GM19328 (cell line): ENCODE data around the gene PNMT.
"Not testable (repeated sequence)": the region's sequence is repeated elsewhere in the genome, so short reads cannot be mapped to it uniquely, and the experiment has no call there.

Source experiments
- ATAC-seq: cut with Tn5 transposase; IDR thresholded peaks from one replicate; pipeline ENCODE4 v1.9.1; 2021; ENCODE audit warnings: mild to moderate bottlenecking, moderate library complexity; ENCODE audit not compliant: unreplicated experiment

Gene PNMT

GRCh38 chr17:39683295-39683939 is 15.2 kb downstream of the PNMT start:
- ATAC-seq, result no peak

GRCh38 chr17:39684369-39685192 is 16.3 kb downstream of the PNMT start:
- ATAC-seq, result no peak

- ATAC-seq, result no peak
These were observed 18.9 kb downstream of the PNMT start for GRCh38 chr17:39687101-39687545.

- ATAC-seq, result peak; percentile 84
These were observed 19.6 kb downstream of the PNMT start, which contains the start of gene PGAP3 for GRCh38 chr17:39687546-39688474. Gene PGAP3, minus strand, starts transcription at chr17:39688057. Its CDS starts 43 bp downstream, at chr17:39688014.

GRCh38 chr17:39688475-39688835 is 20.2 kb downstream of the PNMT start:
- ATAC-seq, result no peak

DNA sequence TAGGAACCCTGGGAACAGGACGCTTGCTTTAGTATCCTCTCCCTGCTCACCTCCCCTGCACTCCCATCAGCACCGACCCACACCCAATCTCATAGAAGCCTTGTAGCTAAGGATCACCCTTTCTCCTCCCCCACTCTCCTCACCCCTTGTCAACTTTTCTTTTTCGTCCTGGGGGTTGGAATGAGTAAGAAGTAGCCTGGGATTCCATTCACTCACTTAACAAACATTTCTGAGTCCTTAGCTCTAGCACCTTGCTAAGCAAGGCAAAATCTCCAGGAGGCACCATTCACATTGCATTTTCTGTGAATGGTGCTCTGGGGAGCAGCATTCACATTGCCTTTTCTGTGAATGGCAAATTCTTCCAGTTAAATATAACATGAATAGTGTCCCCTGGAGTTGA is 20.7 kb downstream of the PNMT start:
- ATAC-seq, result no peak

DNA sequence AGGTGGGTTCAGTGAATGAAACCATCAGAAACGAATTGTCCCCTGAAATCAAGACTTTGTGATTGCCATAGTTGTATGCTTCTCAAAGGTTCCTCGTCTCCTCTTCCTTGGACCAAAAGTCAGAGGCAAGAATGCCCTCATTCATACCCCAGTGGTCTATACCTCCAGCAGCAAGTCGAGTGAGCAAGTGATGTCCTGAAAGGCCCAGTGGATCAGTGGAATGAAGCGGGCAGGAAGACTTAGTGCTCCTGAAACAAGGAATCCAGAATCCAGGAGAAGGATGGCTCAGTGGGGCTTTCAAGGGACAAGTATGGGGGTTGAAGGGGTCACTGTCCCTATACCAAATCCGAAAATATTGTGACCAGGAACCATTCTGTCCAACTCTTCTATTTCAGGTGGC is 26.3 kb downstream of the PNMT start:
- ATAC-seq, result no peak

GRCh38 chr17:39695089-39695474 is 26.8 kb downstream of the PNMT start:
- ATAC-seq, result no peak

DNA sequence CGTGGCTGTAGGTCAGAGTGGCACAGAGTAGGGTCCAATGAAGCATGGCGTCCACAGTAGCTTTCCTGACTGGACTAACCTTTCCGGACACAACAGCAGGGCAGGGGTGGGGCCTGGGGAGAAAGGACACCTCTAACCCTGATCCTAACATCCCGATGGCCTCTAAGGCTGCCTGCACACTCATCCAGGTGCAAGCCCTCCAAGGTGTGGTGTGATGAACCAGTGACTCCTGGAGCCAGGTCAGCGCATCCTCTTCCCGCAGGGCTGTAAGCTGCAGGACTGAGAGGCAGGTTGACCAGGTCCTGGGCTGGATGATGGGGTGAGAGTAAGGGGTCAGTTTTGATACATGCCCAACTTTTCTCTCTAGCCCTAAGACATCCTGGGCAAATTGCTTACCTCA is 28.5 kb downstream of the PNMT start:
- ATAC-seq, result no peak

DNA sequence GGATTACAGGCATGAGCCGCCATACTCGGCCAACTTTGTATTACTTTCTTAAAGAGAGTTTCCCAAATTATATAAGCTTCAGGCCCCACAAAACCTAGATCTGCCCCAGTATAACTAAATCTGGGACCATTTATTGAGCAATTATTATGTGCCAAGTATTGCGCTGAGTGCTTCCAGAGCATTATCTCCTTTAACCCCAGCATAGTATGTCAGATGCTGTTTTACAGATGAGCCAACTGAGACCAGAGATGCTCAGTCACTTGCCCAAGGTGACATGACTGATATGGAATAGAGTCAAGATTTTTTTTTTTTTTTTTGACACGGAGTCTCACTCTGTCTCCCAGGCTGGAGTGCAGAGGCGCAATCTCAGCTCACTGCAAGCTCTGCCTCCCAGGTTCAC is 29.7 kb downstream of the PNMT start:
- no peak for ATAC-seq

DNA sequence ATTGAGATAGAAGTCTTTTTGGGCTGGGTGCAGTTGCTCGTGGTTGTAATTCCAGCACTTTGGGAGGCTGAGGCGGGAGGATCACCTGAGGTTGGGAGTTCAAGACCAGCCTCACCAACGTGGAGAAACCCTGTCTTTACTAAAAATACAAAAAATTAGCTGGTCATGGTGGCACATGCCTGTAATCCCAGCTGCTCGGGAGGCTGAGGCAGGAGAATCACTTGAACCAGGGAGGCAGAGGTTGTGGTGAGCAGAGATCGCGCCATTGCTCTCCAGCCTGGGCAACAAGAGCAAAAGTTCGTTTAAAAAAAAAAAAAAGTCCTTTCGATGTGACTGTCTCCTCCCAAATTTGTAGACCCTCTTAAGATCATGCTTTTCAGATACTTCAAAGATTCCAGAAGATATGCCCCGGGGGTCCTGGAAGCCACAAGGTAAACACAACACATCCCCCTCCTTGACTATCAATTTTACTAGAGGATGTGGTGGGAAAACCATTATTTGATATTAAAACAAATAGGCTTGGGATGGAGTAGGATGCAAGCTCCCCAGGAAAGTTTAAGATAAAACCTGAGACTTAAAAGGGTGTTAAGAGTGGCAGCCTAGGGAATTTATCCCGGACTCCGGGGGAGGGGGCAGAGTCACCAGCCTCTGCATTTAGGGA is 31.0 kb downstream of the PNMT start:
- ATAC-seq, result not testable (repeated sequence)

- no peak for ATAC-seq
These were observed 31.5 kb downstream of the PNMT start, which contains the start of gene ERBB2 for GRCh38 chr17:39699818-39700147. Gene ERBB2, plus strand, starts transcription at chr17:39700064. Its CDS starts 175 bp downstream, at chr17:39700239.

- ATAC-seq, result no peak
These were observed 32.1 kb downstream of the PNMT start for GRCh38 chr17:39700148-39700987.

GRCh38 chr17:39701012-39701783 is 32.9 kb downstream of the PNMT start:
- no peak for ATAC-seq

DNA sequence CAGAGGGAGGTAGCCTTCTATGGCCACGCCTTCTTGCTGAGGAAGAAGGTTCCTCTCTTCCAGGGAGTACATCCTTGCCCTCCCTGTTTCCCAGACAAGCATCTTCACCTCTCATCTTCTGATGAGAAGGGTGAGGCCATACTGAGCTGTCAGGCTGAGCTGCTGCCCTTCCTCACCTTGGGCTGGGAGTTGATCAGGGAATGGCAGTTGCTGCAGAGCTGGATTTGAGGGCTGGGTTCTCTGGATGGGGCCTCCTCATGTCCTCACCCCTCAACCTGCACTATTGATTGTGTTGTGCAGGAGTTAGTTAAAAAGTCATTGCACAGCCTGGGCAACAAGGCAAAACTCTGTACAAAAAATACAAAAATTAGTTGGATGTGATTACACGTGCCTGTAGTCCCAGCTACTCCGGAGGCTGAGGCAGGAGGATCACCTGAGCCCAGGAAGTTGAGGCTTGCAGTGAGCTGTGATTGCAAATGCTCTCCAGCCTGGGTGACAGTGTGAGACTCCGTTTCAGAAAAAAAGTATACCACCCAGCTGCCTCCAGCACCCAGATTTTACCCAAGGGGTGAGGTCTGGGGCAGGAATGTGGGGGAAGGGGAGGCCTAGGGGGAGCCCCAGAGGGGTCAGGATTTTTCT is 33.6 kb downstream of the PNMT start:
- no peak for ATAC-seq

DNA sequence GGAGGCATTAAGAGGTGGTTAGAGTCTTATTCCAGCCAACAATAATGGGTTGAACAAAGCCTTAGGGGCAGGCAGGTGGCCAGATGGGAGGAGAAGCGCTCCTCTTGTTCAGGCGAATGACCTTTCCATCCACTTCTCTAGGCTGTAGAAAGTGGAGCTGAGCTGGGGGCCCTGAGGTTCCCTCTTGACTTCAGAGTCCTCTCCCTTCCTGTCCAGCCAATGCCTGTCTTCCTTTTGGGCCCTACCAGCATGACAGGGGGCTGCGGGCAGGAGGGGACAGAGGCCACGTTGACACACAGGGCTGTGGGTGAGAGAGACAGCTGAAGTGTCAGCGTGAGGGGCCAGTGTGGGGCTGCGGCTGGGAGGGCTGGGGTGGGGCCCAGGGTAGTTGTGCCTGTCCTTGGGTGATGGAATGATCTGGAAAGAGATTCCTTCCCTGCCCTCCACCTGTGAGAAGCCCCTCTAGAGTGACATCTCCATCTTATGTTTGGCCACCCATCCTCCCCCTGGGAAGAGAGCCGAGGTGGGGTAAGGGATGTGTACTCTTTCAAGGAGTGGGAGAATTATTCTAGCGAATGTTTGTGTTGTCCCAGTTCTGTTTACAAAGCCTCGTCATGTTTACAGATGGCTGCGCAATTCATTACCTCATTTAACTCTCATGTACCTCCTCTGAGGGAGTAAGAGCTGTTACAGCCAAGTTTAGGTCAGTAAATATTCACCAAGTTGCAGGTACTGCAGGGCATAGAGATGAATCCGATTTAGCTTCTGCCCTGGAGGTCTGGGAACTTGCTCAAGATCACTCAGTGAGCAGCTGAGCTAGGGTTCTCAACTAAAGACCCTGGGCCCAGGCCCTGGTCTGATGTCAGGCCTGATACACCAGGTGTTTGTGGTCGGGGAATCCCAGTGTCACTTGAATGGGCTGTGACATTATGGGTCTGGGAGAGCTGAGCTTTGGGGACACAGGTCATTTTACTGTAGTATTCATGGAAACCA is 34.9 kb downstream of the PNMT start:
- no peak for ATAC-seq

DNA sequence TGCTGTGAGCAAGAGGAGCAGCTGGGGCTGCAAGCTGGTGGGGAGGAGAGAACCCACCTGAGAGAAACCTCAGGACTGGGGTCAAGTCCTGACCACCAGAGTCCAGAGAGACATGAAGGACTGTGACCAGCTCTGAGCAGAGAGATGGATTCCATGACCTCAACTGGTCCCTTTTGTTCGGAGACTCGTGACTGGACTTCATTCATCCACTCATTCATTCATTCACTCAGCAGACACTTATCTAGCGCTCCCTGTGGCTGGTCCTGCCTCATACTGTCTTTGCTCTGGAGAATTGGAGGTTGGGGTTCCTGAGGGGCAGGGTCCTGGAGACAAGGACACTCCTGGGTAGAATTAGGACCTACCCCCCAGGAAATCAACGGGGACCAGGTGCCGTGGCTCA is 35.7 kb downstream of the PNMT start:
- ATAC-seq, result no peak
